ENCODE data around the gene ZFX. TPM values are rescaled to one million over a fixed set of nuclear protein-coding genes. Genes with fewer than 3 reads are reported as not detected.

ZFX gene
- total and polyA plus RNA-seq, 7 donors = 3.8 to 72.3 (median 55.4) TPM

GRCh38 chrX:24150898-24151297 lies 1.4 kb downstream of the ZFX start:
- 0 to 4% (median 3%) methylated on average over 10 of the region's 10 CpGs for WGBS, 3 donors
- peaks cover 0 to 16% of the 10 kb centered on the region in 2 donors for H3K36me3 ChIP-seq (ENCODE audit: insufficient read depth in 1 of 2, low read depth in 1 of 2)
- H3K27ac ChIP-seq = peak overlapping the region; percentile 98
- peak overlapping the region; percentile 87 for H3K4me3 ChIP-seq
- DNase-seq = no peak
- no peaks in the 10 kb centered on the region for H3K9me3 ChIP-seq
- no peak for TF ChIP-seq CTCF (IDR thresholded peaks at IDR 0.05)
- H3K4me1 ChIP-seq = peaks cover 67% of the 10 kb centered on the region
- intact Hi-C loops (cut with DNase I) = loop anchor here (1.0 to 10.0 kb wide), 4 partner anchors 69 to 246 kb away; partner anchors contain the start of genes EIF2S3 (in 2 of the 2), APOO (in 1 of the 2) and CXorf58 (in 1 of the 2)
- no peaks in the 10 kb centered on the region for H3K27me3 ChIP-seq (ENCODE audit: insufficient read depth in 3 of 3, low read length in 2 of 3)
- no peak for ATAC-seq

- Histone ChIP-seq H3K27ac (peak overlapping the region; percentile 98), H3K4me3 (peak overlapping the region; percentile 87), H3K36me3 (ENCODE audit: insufficient read depth in 1 of 2, low read depth in 1 of 2) (peaks cover 0 to 16% of the 10 kb centered on the region in 2 donors), H3K27me3 (ENCODE audit: insufficient read depth in 3 of 3, low read length in 2 of 3) (no peaks in the 10 kb centered on the region), H3K4me1 (peaks cover 71% of the 10 kb centered on the region), H3K9me3 (no peaks in the 10 kb centered on the region)
- ATAC-seq (no peak), DNase-seq (no peak)
- TF ChIP-seq CTCF (IDR thresholded peaks at IDR 0.05) = no peak
- 34 to 53% (median 34%) methylated on average over 8 of the region's 8 CpGs for WGBS, 3 donors
- intact Hi-C loops (cut with DNase I) = loop anchor here (2.0 to 10.0 kb wide), 3 partner anchors 69 to 247 kb away; partner anchors contain the start of genes APOO (in 1 of the 2), CXorf58 (in 1 of the 2) and EIF2S3 (in 1 of the 2)
Observed at GRCh38 chrX:24151513-24151912, 2.0 kb downstream of the ZFX start.

GRCh38 chrX:24153178-24153795 lies 3.8 kb downstream of the ZFX start:
- Histone ChIP-seq H3K27ac (peak overlapping the region; percentile 3), H3K27me3 (ENCODE audit: insufficient read depth in 3 of 3, low read length in 2 of 3) (no peaks in the 10 kb centered on the region), H3K9me3 (no peaks in the 10 kb centered on the region), H3K4me1 (peaks cover 66% of the 10 kb centered on the region), H3K4me3 (peak overlapping the region; percentile 87), H3K36me3 (ENCODE audit: insufficient read depth in 1 of 2, low read depth in 1 of 2) (peaks cover 0 to 16% of the 10 kb centered on the region in 2 donors)
- ATAC-seq (no peak), DNase-seq (no peak)
- TF ChIP-seq CTCF (IDR thresholded peaks at IDR 0.05) = no peak
- intact Hi-C loops (cut with DNase I) = loop anchor here (5.0 to 10.0 kb wide), 2 partner anchors 71 to 248 kb away; partner anchors contain the start of genes APOO (in 1 of the 2) and CXorf58 (in 1 of the 2)
- 15 to 33% (median 19%) methylated on average over 4 of the region's 4 CpGs for WGBS, 3 donors

- no peak for DNase-seq
- WGBS, 3 donors = 23 to 61% (median 38%) methylated on average over 2 of the region's 2 CpGs
- no peak overlapping the region for H3K27ac ChIP-seq
- H3K4me1 ChIP-seq = peaks cover 63% of the 10 kb centered on the region
- no peaks in the 10 kb centered on the region for H3K27me3 ChIP-seq (ENCODE audit: insufficient read depth in 3 of 3, low read length in 2 of 3)
- intact Hi-C loops (cut with DNase I) = loop anchor here (5.0 to 10.0 kb wide), 2 partner anchors 71 to 249 kb away; partner anchors contain the start of genes APOO (in 1 of the 2) and CXorf58 (in 1 of the 2)
- no peaks in the 10 kb centered on the region for H3K9me3 ChIP-seq
- TF ChIP-seq CTCF (IDR thresholded peaks at IDR 0.05) = no peak
- peaks cover 0 to 16% of the 10 kb centered on the region in 2 donors for H3K36me3 ChIP-seq (ENCODE audit: insufficient read depth in 1 of 2, low read depth in 1 of 2)
- H3K4me3 ChIP-seq = peak overlapping the region; percentile 87
- no peak for ATAC-seq
Observed at GRCh38 chrX:24153796-24154189, 4.3 kb downstream of the ZFX start.

Data from psoas muscle (tissue), 8 donors.